Testis (tissue), 3 donors: ENCODE measurements around the gene EYA2. TPM values are rescaled to one million over a fixed set of nuclear protein-coding genes. Genes with fewer than 3 reads are reported as not detected.
A peak's percentile ranks its signal among the peaks of the same experiment; 100 is the strongest.

Source experiments
- DNase-seq: peaks from one replicate; pipeline ENCODE4 v3.0.0-alpha.2; 2019
- H3K27ac ChIP-seq, 2 donors: fragments of 200-600 bp; sonication (generic); one replicate each; pipeline ENCODE4 v1.5.1; 2019
- H3K27me3 ChIP-seq: fragments of 200-600 bp; sonication (generic); one replicate; pipeline ENCODE4 v1.5.1; 2019
- H3K36me3 ChIP-seq: fragments of 200-600 bp; sonication (generic); one replicate; pipeline ENCODE4 v1.5.1; 2017; ENCODE audit warnings: low read depth; ENCODE audit errors: missing control alignments
- H3K4me1 ChIP-seq: fragments of 200-600 bp; sonication (generic); one replicate; pipeline ENCODE4 v1.5.1; 2019
- H3K4me3 ChIP-seq, 2 donors: fragments of 200-600 bp; sonication (generic); one replicate each; pipeline ENCODE4 v1.5.1; 2017 to 2019
- H3K9me3 ChIP-seq: fragments of 200-600 bp; sonication (generic); one replicate; pipeline ENCODE4 v1.5.1; 2017
- CTCF ChIP-seq, 3 experiments: fragments of 450-650 bp in 2 of 3; fragments of 200-600 bp in 1 of 3; sonication (generic) in 1 of 3; IDR thresholded peaks; one replicate each; pipeline ENCODE4 v1.5.1; 2016 to 2019; ENCODE audit warnings: antibody characterized with exemption in 3 of 3, mild to moderate bottlenecking in 2 of 3, moderate library complexity in 1 of 3
- POLR2A ChIP-seq: fragments of 450-650 bp; IDR thresholded peaks from one replicate; pipeline ENCODE4 v1.6.1; 2017; ENCODE audit warnings: antibody characterized with exemption, mild to moderate bottlenecking, moderate library complexity
- WGBS, 2 donors: methylation state at CpG; one replicate each; pipeline ENCODE4 v1.1.5; 2018; 5-methylcytosine and 5-hydroxymethylcytosine counted together
- intact Hi-C: fragments of 100-400 bp; cut with DNase I; formaldehyde crosslinking; loops from one replicate; pipeline ENCODE4 v1.15.1; 2023; ENCODE audit warnings: low total_unique reads
- polyA plus RNA-seq: library from polyadenylated mRNA; stranded (reverse); fragments of 350-450 nt; fragmentation: Illumina TruSeq; extraction: RNeasy Lipid Tissue Mini Kit (QIAGEN cat#74804); gene quantifications from one replicate; pipeline ENCODE4 v1.2.3, GENCODE V29; 2014; ENCODE audit warnings: low read depth, low replicate concordance; ENCODE audit not compliant: insufficient read depth
- total RNA-seq, 2 donors: library from RNA; depleted of rRNA; stranded (reverse); fragments of >200 nt; gene quantifications; one replicate each; pipeline ENCODE4 v1.2.3, GENCODE V29; 2016

Gene EYA2
- total and polyA plus RNA-seq, 3 donors from 2014 or later: 14.6 to 17.2 (median 16.2) TPM

GRCh38 chr20:46967646-46968045 is 73.0 kb downstream of the EYA2 start:
- no peaks in the 10 kb centered on the region for H3K9me3 ChIP-seq
- WGBS, 2 donors: 50 to 85% methylated on average over 1 to 2 of the region's 2 CpGs
- H3K27ac ChIP-seq: no peak overlapping the region
- no peaks in the 10 kb centered on the region for H3K36me3 ChIP-seq
- TF ChIP-seq CTCF (IDR thresholded peaks at IDR 0.05) (no peak), POLR2A (no peak)
- H3K4me3 ChIP-seq: no peak overlapping the region
- no peaks in the 10 kb centered on the region for H3K4me1 ChIP-seq
- intact Hi-C loops: no loop called here
- no peak for DNase-seq
- no peaks in the 10 kb centered on the region for H3K27me3 ChIP-seq

- Histone ChIP-seq H3K4me3 (no peak overlapping the region), H3K9me3 (no peaks in the 10 kb centered on the region), H3K36me3 (no peaks in the 10 kb centered on the region), H3K27ac (no peak overlapping the region), H3K27me3 (no peaks in the 10 kb centered on the region), H3K4me1 (no peaks in the 10 kb centered on the region)
- DNase-seq: peak; percentile 34
- TF ChIP-seq POLR2A (no peak), CTCF (IDR thresholded peaks at IDR 0.05) (no peak)
- 32 to 33% methylated on average over 4 of the region's 4 CpGs for WGBS, 2 donors
- intact Hi-C loops: no loop called here
Observed at GRCh38 chr20:46970937-46971630, 76.4 kb downstream of the EYA2 start.

- DNase-seq: no peak
- intact Hi-C loops: no loop called here
- Histone ChIP-seq H3K27me3 (no peaks in the 10 kb centered on the region), H3K4me1 (no peaks in the 10 kb centered on the region), H3K27ac (no peak overlapping the region), H3K9me3 (no peaks in the 10 kb centered on the region), H3K36me3 (no peaks in the 10 kb centered on the region), H3K4me3 (no peak overlapping the region)
- TF ChIP-seq CTCF (IDR thresholded peaks at IDR 0.05): no peak
- no peak for TF ChIP-seq POLR2A
- 72 to 78% methylated on average over 6 of the region's 6 CpGs for WGBS, 2 donors
Observed at GRCh38 chr20:46973766-46974165, 79.1 kb downstream of the EYA2 start.

GRCh38 chr20:46974669-46975434 is 80.2 kb downstream of the EYA2 start:
- 92 to 97% methylated on average over 10 of the region's 10 CpGs for WGBS, 2 donors
- Histone ChIP-seq H3K27me3 (no peaks in the 10 kb centered on the region), H3K9me3 (no peaks in the 10 kb centered on the region), H3K4me3 (no peak overlapping the region), H3K4me1 (peaks cover 5% of the 10 kb centered on the region), H3K27ac (no peak overlapping the region), H3K36me3 (no peaks in the 10 kb centered on the region)
- TF ChIP-seq CTCF (IDR thresholded peaks at IDR 0.05): no peak
- TF ChIP-seq POLR2A: no peak
- no peak for DNase-seq
- intact Hi-C loops: no loop called here
